Prostate gland (tissue), 2 donors: ENCODE data around the gene LPIN1.

Source experiments
- CTCF ChIP-seq, 4 experiments: fragments of 200-600 bp in 2 of 4; fragments of 450-650 bp in 2 of 4; sonication (generic) in 2 of 4; IDR thresholded peaks; 1 replicate in 3 of 4; 2 replicates in 1 of 4; pipeline ENCODE4 v1.5.1; 2016 to 2019; ENCODE audit warnings: antibody characterized with exemption in 4 of 4, mild to moderate bottlenecking in 2 of 4, moderate library complexity in 2 of 4
- POLR2A ChIP-seq: fragments of 450-650 bp; IDR thresholded peaks from one replicate; pipeline ENCODE4 v1.6.1; 2016; ENCODE audit warnings: antibody characterized with exemption, mild to moderate bottlenecking
- POLR2AphosphoS5 ChIP-seq: sonication (generic); formaldehyde crosslinking; IDR thresholded peaks from one replicate; pipeline ENCODE4 v1.6.1; 2017; ENCODE audit warnings: antibody characterized with exemption

GRCh38 chr2:11876889-11877288 lies 130.5 kb downstream of the LPIN1 start:
- TF ChIP-seq CTCF (IDR thresholded peaks at IDR 0.05) (no peak), POLR2A (no peak), POLR2AphosphoS5 (no peak)
